HepG2 (cell line): ENCODE results near the gene LENEP. TPM values are rescaled to one million over a fixed set of nuclear protein-coding genes. Genes with fewer than 3 reads are reported as not detected.

ENCODE experiments used
- ATF1 ChIP-seq: IDR thresholded peaks from 2 replicates; pipeline ENCODE4 v1.6.1; 2016; ENCODE audit warnings: mild to moderate bottlenecking, control low read depth
- CBX5 ChIP-seq: sonication (generic); formaldehyde crosslinking; IDR thresholded peaks from 2 replicates; pipeline ENCODE4 v1.4.0; 2020; ENCODE audit warnings: missing genetic modification reagents, borderline replicate concordance
- FOXA1 ChIP-seq, 2 experiments: fragments of 450-650 bp in 1 of 2; sonication (generic) in 1 of 2; formaldehyde crosslinking in 1 of 2; IDR thresholded peaks; 2 replicates each; pipeline versions ENCODE4 v1.4.0 to v1.6.1; 2016 to 2020; ENCODE audit warnings: missing genetic modification reagents in 1 of 2
- MED8 ChIP-seq: sonication (generic); formaldehyde crosslinking; IDR thresholded peaks from 2 replicates; pipeline ENCODE4 v1.8.1; 2023; ENCODE audit warnings: mild to moderate bottlenecking, missing genetic modification reagents; ENCODE audit not compliant: insufficient replicate concordance
- MIER3 ChIP-seq: IDR thresholded peaks from 2 replicates; pipeline ENCODE4 v1.6.1; 2016; ENCODE audit warnings: missing compliant biosample characterization, borderline replicate concordance
- NCOA5 ChIP-seq: sonication (generic); formaldehyde crosslinking; IDR thresholded peaks from 2 replicates; pipeline ENCODE4 v1.4.0; 2020; ENCODE audit warnings: missing genetic modification reagents
- NFATC3 ChIP-seq: sonication (generic); formaldehyde crosslinking; IDR thresholded peaks from 2 replicates; pipeline ENCODE4 v1.5.1; 2020; ENCODE audit warnings: mild to moderate bottlenecking, missing genetic modification reagents
- NFIB ChIP-seq: sonication (generic); formaldehyde crosslinking; IDR thresholded peaks from 2 replicates; pipeline ENCODE4 v1.9.0; 2021; ENCODE audit warnings: missing genetic modification reagents, mild to moderate bottlenecking, borderline replicate concordance
- NRL ChIP-seq: sonication (generic); formaldehyde crosslinking; IDR thresholded peaks from 2 replicates; pipeline ENCODE4 v1.5.0; 2020; ENCODE audit warnings: missing genetic modification reagents, mild to moderate bottlenecking, moderate library complexity, borderline replicate concordance
- PHF5A ChIP-seq: IDR thresholded peaks from one replicate; pipeline ENCODE4 v1.6.1; 2018; ENCODE audit warnings: low read depth, missing genetic modification reagents; ENCODE audit not compliant: unreplicated experiment
- PRPF4 ChIP-seq: fragments of 200-400 bp; formaldehyde crosslinking; IDR thresholded peaks from 2 replicates; pipeline ENCODE4 v1.6.1; 2016; ENCODE audit warnings: low read length, low read depth; ENCODE audit not compliant: poor library complexity, severe bottlenecking
- SMAD9 ChIP-seq: sonication (generic); formaldehyde crosslinking; IDR thresholded peaks from 2 replicates; pipeline ENCODE4 v1.5.1; 2020; ENCODE audit warnings: mild to moderate bottlenecking, missing genetic modification reagents
- SRSF1 ChIP-seq: fragments of 200-400 bp; formaldehyde crosslinking; optimal IDR thresholded peaks from 2 replicates; pipeline ENCODE3; 2017; ENCODE audit warnings: mild to moderate bottlenecking, low read depth, low read length, moderate library complexity
- TCF12 ChIP-seq, 2 experiments: fragments of 450-650 bp in 1 of 2; sonication (generic) in 1 of 2; formaldehyde crosslinking in 1 of 2; IDR thresholded peaks; 2 replicates each; pipeline versions ENCODE4 v1.6.1 to v1.8.0; 2017 to 2022; ENCODE audit warnings: antibody characterized with exemption in 1 of 2, mild to moderate bottlenecking in 1 of 2, missing genetic modification reagents in 1 of 2, moderate library complexity in 1 of 2
- TP53 ChIP-seq: sonication (generic); formaldehyde crosslinking; conservative IDR thresholded peaks from 2 replicates; pipeline ENCODE4 v1.4.0; 2020; ENCODE audit warnings: missing genetic modification reagents
- ZNF326 ChIP-seq: sonication (generic); formaldehyde crosslinking; IDR thresholded peaks from 2 replicates; pipeline ENCODE4 v1.4.0; 2020; ENCODE audit warnings: missing genetic modification reagents, borderline replicate concordance
- ZNF607 ChIP-seq: sonication (generic); formaldehyde crosslinking; IDR thresholded peaks from 2 replicates; pipeline ENCODE4 v1.5.1; 2020; ENCODE audit warnings: missing genetic modification reagents, mild to moderate bottlenecking, borderline replicate concordance
- ZNF878 ChIP-seq: sonication (generic); formaldehyde crosslinking; IDR thresholded peaks from 2 replicates; pipeline ENCODE4 v1.8.1; 2023; ENCODE audit warnings: mild to moderate bottlenecking, missing genetic modification reagents, moderate library complexity
- polyA plus RNA-seq, 8 experiments: library from polyadenylated mRNA; depleted of rRNA in 3 of 8; stranded (reverse) in 7 of 8; unstranded in 1 of 8; fragments of >200 nt; fragmentation: Illumina TruSeq in 4 of 8; extraction: Trizol in 4 of 8; gene quantifications; 2 replicates each; pipeline versions ENCODE4 v1.2.1 to v1.2.3, GENCODE V29; 2011 to 2016; ENCODE audit warnings: low read depth in 4 of 8, missing spikeins in 1 of 8, mixed read lengths in 1 of 8; ENCODE audit not compliant: insufficient read depth in 1 of 8
- total RNA-seq, 5 experiments: library from RNA; depleted of rRNA; stranded (reverse); fragments of >200 nt; fragmentation: Illumina TruSeq; extraction: Trizol; gene quantifications; 2 replicates each; pipeline ENCODE4 v1.2.3, GENCODE V29; 2016; ENCODE audit warnings: low read depth in 1 of 5
- TF ChIP-seq, protein P1 (sequence below): sonication (generic); formaldehyde crosslinking; IDR thresholded peaks from 2 replicates; pipeline ENCODE4 v1.8.0; 2022; ENCODE audit warnings: mild to moderate bottlenecking, missing genetic modification reagents
- TF ChIP-seq, protein P2 (sequence below): sonication (generic); formaldehyde crosslinking; IDR thresholded peaks from 2 replicates; pipeline ENCODE4 v1.5.0; 2020; ENCODE audit warnings: missing genetic modification reagents, mild to moderate bottlenecking, borderline replicate concordance
- TF ChIP-seq, protein P3 (sequence below): IDR thresholded peaks from 2 replicates; pipeline ENCODE4 v1.6.1; 2016; ENCODE audit warnings: low read depth, control low read depth
- TF ChIP-seq, protein P4 (sequence below): sonication (generic); formaldehyde crosslinking; IDR thresholded peaks from 2 replicates; pipeline ENCODE4 v1.4.0; 2020; ENCODE audit warnings: low read depth, mild to moderate bottlenecking, missing genetic modification reagents

Gene LENEP
- total and polyA plus RNA-seq, 2 of the 13 experiments (the other 11 are each of a cell fraction or from before 2014, with no cell fraction given), result 0.29 TPM; not detected in 1

DNA sequence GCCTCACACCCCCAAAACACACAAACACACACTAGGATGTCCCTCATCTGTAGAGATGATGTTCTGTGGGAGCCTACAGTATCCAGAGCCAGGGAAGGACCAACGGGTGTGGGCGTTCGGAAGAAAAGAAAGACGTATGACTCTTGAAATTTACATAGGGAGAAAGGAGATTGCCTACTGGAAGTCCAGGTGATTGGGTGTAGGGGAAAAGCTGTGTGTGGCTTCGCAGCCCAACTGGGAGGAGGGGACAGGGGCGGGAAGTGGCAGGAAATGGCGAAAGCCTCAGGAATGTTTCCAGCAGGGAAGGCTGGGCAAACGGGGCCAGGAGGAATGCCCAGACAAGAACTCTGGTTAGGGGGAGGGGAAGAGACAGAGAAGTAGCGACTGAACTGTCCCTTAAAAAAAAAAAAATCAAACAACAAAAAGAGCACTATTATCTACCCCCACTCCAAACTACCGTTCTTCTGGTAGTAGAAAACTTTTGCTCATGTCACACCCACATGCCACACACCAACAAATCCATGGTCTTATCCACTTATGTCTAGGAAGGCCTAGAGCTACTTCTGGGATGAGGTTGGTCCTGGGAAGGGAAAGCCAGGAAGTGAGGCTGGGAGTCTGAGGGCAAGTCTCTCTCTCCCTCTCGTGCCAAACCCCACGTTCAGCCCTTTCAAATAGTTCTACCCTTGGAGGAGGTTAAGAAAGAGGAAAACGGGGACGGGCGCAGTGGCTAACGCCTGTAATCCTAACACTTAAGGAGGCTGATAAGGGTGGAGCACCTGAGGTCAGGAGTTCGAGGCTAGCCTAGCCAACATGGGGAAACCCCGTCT is 20.7 kb upstream of the LENEP start (continued):
- TF ChIP-seq, protein P1, sequence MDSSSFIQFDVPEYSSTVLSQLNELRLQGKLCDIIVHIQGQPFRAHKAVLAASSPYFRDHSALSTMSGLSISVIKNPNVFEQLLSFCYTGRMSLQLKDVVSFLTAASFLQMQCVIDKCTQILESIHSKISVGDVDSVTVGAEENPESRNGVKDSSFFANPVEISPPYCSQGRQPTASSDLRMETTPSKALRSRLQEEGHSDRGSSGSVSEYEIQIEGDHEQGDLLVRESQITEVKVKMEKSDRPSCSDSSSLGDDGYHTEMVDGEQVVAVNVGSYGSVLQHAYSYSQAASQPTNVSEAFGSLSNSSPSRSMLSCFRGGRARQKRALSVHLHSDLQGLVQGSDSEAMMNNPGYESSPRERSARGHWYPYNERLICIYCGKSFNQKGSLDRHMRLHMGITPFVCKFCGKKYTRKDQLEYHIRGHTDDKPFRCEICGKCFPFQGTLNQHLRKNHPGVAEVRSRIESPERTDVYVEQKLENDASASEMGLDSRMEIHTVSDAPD (CRISPR knock-in tag), result 0 out of 2 replicates have a peak, but pooled peaks have one; percentile 30
- TF ChIP-seq, protein P2, sequence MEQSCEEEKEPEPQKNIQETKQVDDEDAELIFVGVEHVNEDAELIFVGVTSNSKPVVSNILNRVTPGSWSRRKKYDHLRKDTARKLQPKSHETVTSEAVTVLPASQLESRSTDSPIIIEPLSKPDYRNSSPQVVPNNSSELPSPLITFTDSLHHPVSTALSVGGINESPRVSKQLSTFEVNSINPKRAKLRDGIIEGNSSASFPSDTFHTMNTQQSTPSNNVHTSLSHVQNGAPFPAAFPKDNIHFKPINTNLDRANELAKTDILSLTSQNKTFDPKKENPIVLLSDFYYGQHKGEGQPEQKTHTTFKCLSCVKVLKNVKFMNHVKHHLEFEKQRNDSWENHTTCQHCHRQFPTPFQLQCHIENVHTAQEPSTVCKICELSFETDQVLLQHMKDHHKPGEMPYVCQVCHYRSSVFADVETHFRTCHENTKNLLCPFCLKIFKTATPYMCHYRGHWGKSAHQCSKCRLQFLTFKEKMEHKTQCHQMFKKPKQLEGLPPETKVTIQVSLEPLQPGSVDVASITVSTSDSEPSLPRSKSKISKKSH (CRISPR knock-in tag), result no peak
- TF ChIP-seq, protein P3, sequence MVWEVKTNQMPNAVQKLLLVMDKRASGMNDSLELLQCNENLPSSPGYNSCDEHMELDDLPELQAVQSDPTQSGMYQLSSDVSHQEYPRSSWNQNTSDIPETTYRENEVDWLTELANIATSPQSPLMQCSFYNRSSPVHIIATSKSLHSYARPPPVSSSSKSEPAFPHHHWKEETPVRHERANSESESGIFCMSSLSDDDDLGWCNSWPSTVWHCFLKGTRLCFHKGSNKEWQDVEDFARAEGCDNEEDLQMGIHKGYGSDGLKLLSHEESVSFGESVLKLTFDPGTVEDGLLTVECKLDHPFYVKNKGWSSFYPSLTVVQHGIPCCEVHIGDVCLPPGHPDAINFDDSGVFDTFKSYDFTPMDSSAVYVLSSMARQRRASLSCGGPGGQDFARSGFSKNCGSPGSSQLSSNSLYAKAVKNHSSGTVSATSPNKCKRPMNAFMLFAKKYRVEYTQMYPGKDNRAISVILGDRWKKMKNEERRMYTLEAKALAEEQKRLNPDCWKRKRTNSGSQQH (CRISPR knock-in tag), result peak; percentile 10; the same call in 1 of the 2 replicates
- TF ChIP-seq ZNF326 (CRISPR knock-in tag) (no peak), NCOA5 (CRISPR knock-in tag) (no peak; the same call in 1 of the 2 replicates), PHF5A (CRISPR knock-in tag) (peak; percentile 28), NFIB (CRISPR knock-in tag) (no peak), MIER3 (CRISPR knock-in tag) (peak; percentile 59; the same call in 1 of the 2 replicates), PRPF4 (peak; percentile 29), SMAD9 (CRISPR knock-in tag) (no peak), ZNF607 (CRISPR knock-in tag) (0 out of 2 replicates have a peak, but pooled peaks have one; percentile 41), SRSF1 (no peak), ZNF878 (CRISPR knock-in tag) (0 out of 2 replicates have a peak, but pooled peaks have one; percentile 47), CBX5 (peak; percentile 50; the same call in 1 of the 2 replicates), TP53 (CRISPR knock-in tag) (no peak), TCF12 (IDR thresholded peaks at IDR 0.05) (no peak), TCF12 (CRISPR knock-in tag; IDR thresholded peaks at IDR 0.05) (no peak), FOXA1 (IDR thresholded peaks at IDR 0.05) (no peak), FOXA1 (CRISPR knock-in tag; IDR thresholded peaks at IDR 0.05) (peak; percentile 3; the same call in 1 of the 2 replicates), NFATC3 (CRISPR knock-in tag) (no peak), ATF1 (CRISPR knock-in tag) (no peak; the same call in 1 of the 2 replicates), MED8 (CRISPR knock-in tag) (no peak), NRL (CRISPR knock-in tag) (no peak)
- TF ChIP-seq, protein P4, sequence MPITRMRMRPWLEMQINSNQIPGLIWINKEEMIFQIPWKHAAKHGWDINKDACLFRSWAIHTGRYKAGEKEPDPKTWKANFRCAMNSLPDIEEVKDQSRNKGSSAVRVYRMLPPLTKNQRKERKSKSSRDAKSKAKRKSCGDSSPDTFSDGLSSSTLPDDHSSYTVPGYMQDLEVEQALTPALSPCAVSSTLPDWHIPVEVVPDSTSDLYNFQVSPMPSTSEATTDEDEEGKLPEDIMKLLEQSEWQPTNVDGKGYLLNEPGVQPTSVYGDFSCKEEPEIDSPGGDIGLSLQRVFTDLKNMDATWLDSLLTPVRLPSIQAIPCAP (CRISPR knock-in tag), result no peak
